HCT116 (cell line): ENCODE data around the gene C2orf81. TPM values are rescaled to one million over a fixed set of nuclear protein-coding genes. Genes with fewer than 3 reads are reported as not detected.

Experiments
- ATAC-seq: fragments of 200-7000 bp; cut with Tn5 transposase; 2 replicates; pipeline ENCODE4 v1.9.1; 2020; ENCODE audit warnings: mild to moderate bottlenecking, moderate library complexity
- BruUV-seq: library from RNA; stranded (reverse); fragments of 400-500 nt; replicated peaks from 2 replicates; lab custom pipeline; 2021; lab: Mats Ljungman, UMichigan
- CTCF ChIA-PET: fragments of 300-600 bp; sonication (Branson Sonifier 250); formaldehyde crosslinking; loops from one replicate; lab custom pipeline; 2021; ENCODE audit warnings: antibody characterized with exemption; lab: Charles Lee
- POLR2A ChIA-PET: fragments of 300-600, 350-600 bp; sonication (Branson Sonifier 250); formaldehyde crosslinking; loops from one replicate; lab custom pipeline; 2021; ENCODE audit warnings: antibody characterized with exemption; lab: Charles Lee
- RAD21 ChIA-PET, 2 experiments: fragments of 300-600 bp; sonication (Branson Sonifier 250); formaldehyde crosslinking; loops; one replicate each; lab custom pipeline; 2023; ENCODE audit warnings: low total read pairs in 2 of 2; ENCODE audit not compliant: uncharacterized antibody in 2 of 2, unreplicated experiment in 2 of 2, low non-redundant PET in 1 of 2; lab: Charles Lee
- DNase-seq: peaks from one replicate; pipeline ENCODE4 v3.0.0-alpha.2; 2010; ENCODE audit warnings: low read depth, low spot score
- H2AFZ ChIP-seq: fragments of 200-600 bp; shearing (Covaris generic), sonication (generic); 2 replicates; pipeline ENCODE4 v1.6.1; 2017; ENCODE audit warnings: low read depth, mixed run types, mixed read lengths, antibody characterized with exemption, low read length; ENCODE audit not compliant: poor library complexity, severe bottlenecking
- H3K27ac ChIP-seq: 2 replicates; pipeline ENCODE4 v1.5.1; 2012; ENCODE audit warnings: low read depth, low read length
- H3K27me3 ChIP-seq: fragments of 200-600 bp; sonication (generic); 2 replicates; pipeline ENCODE4 v1.6.1; 2016; ENCODE audit warnings: mixed run types, low read length, mixed read lengths; ENCODE audit not compliant: insufficient read depth
- H3K36me3 ChIP-seq, 2 experiments: fragments of 200-500 bp in 1 of 2; fragments of 200-600 bp in 1 of 2; sonication (Bioruptor generic) in 1 of 2; sonication (generic) in 1 of 2; 2 replicates each; pipeline versions ENCODE4 v1.5.1 to v1.6.1; 2014 to 2016; ENCODE audit warnings: low read length in 2 of 2, inconsistent platforms in 1 of 2, mixed read lengths in 1 of 2, mixed run types in 1 of 2; ENCODE audit not compliant: insufficient read depth in 2 of 2, control insufficient read depth in 1 of 2
- H3K4me1 ChIP-seq, 2 experiments: fragments of 200-600 bp in 1 of 2; sonication (generic) in 1 of 2; 2 replicates each; pipeline versions ENCODE4 v1.5.1 to v1.6.1; 2012 to 2017; ENCODE audit warnings: low read length in 2 of 2, inconsistent platforms in 1 of 2, mild to moderate bottlenecking in 1 of 2, mixed read lengths in 1 of 2, mixed run types in 1 of 2, moderate library complexity in 1 of 2; ENCODE audit not compliant: insufficient read depth in 2 of 2, control insufficient read depth in 1 of 2
- H3K4me2 ChIP-seq: fragments of 200-600 bp; sonication (generic); 2 replicates; pipeline ENCODE4 v1.6.1; 2017; ENCODE audit warnings: mixed run types, low read length, mixed read lengths
- H3K4me3 ChIP-seq, 2 experiments: fragments of 200-600 bp in 1 of 2; sonication (generic) in 1 of 2; replicated peaks in 1 of 2; 2 replicates each; pipeline ENCODE4 v1.5.1; 2011 to 2016; ENCODE audit warnings: low read length in 2 of 2, control low read depth in 1 of 2, low read depth in 1 of 2, mild to moderate bottlenecking in 1 of 2, mixed read lengths in 1 of 2, mixed run types in 1 of 2
- H3K79me2 ChIP-seq: fragments of 200-600 bp; sonication (generic); 2 replicates; pipeline ENCODE4 v1.6.1; 2017; ENCODE audit warnings: mild to moderate bottlenecking, mixed run types, low read length, moderate library complexity, mixed read lengths; ENCODE audit not compliant: insufficient read depth
- H3K9ac ChIP-seq: fragments of 200-600 bp; sonication (generic); 2 replicates; pipeline ENCODE4 v1.6.1; 2016; ENCODE audit warnings: low read length, mixed read lengths
- H3K9me2 ChIP-seq: fragments of 200-600 bp; sonication (generic), shearing (Covaris generic); 2 replicates; pipeline ENCODE4 v1.6.1; 2017; ENCODE audit warnings: mixed run types, mild to moderate bottlenecking, moderate library complexity; ENCODE audit not compliant: insufficient read depth
- H3K9me3 ChIP-seq, 2 experiments: fragments of 200-500 bp in 1 of 2; fragments of 200-600 bp in 1 of 2; sonication (Bioruptor generic) in 1 of 2; sonication (generic) in 1 of 2; 2 replicates each; pipeline ENCODE4 v1.6.1; 2014 to 2017; ENCODE audit warnings: low read length in 2 of 2, mixed read lengths in 2 of 2, inconsistent platforms in 1 of 2, low read depth in 1 of 2, mild to moderate bottlenecking in 1 of 2, mixed run types in 1 of 2, moderate library complexity in 1 of 2; ENCODE audit not compliant: control insufficient read depth in 1 of 2, insufficient read depth in 1 of 2
- H4K20me1 ChIP-seq: fragments of 200-600 bp; sonication (generic), shearing (Covaris generic); 2 replicates; pipeline ENCODE4 v1.6.1; 2017; ENCODE audit warnings: mixed run types, mild to moderate bottlenecking, moderate library complexity; ENCODE audit not compliant: insufficient read depth
- CBX3 ChIP-seq: IDR thresholded peaks from 2 replicates; pipeline ENCODE4 v1.6.1; 2012; ENCODE audit warnings: low read depth
- EGR1 ChIP-seq: IDR thresholded peaks from 2 replicates; pipeline ENCODE4 v1.6.1; 2012; ENCODE audit warnings: low read depth
- EZH2 ChIP-seq: fragments of 200-600 bp; sonication (generic); IDR thresholded peaks from 2 replicates; pipeline ENCODE4 v1.6.1; 2017; ENCODE audit warnings: antibody characterized with exemption, mixed run types
- JUND ChIP-seq: IDR thresholded peaks from 2 replicates; pipeline ENCODE4 v1.6.1; 2012
- REST ChIP-seq: IDR thresholded peaks from 2 replicates; pipeline ENCODE4 v1.6.1; 2012; ENCODE audit warnings: low read depth
- SP1 ChIP-seq: IDR thresholded peaks from 2 replicates; pipeline ENCODE4 v1.6.1; 2012; ENCODE audit warnings: low read depth
- SRF ChIP-seq: IDR thresholded peaks from 2 replicates; pipeline ENCODE4 v1.6.1; 2012; ENCODE audit warnings: low read depth
- YY1 ChIP-seq: IDR thresholded peaks from 2 replicates; pipeline ENCODE4 v1.6.1; 2011; ENCODE audit warnings: low read length, low read depth, moderate library complexity, mild to moderate bottlenecking; ENCODE audit not compliant: insufficient replicate concordance; ENCODE audit errors: extremely low read depth
- intact Hi-C: fragments of 100-400 bp; cut with micrococcal nuclease; formaldehyde crosslinking; loops from 2 replicates; pipeline ENCODE4 v1.10.0; 2022
- total RNA-seq: library from RNA; stranded (reverse); gene quantifications from one replicate; pipeline ENCODE4 v1.2.1, GENCODE V29; 2021; ENCODE audit not compliant: unreplicated experiment
- TF ChIP-seq, protein P1 (sequence below): IDR thresholded peaks from 2 replicates; pipeline ENCODE4 v1.6.1; 2011; ENCODE audit warnings: mild to moderate bottlenecking, low read length, moderate library complexity; ENCODE audit not compliant: insufficient replicate concordance; ENCODE audit errors: extremely low read depth
- TF ChIP-seq, protein P2 (sequence below): IDR thresholded peaks from 2 replicates; pipeline ENCODE4 v1.6.1; 2012
- TF ChIP-seq, protein P3 (sequence below): IDR thresholded peaks from 2 replicates; pipeline ENCODE4 v1.6.1; 2012

C2orf81 gene
- total RNA-seq, 1 experiment from 2014 or later, result 6.5 TPM

DNA sequence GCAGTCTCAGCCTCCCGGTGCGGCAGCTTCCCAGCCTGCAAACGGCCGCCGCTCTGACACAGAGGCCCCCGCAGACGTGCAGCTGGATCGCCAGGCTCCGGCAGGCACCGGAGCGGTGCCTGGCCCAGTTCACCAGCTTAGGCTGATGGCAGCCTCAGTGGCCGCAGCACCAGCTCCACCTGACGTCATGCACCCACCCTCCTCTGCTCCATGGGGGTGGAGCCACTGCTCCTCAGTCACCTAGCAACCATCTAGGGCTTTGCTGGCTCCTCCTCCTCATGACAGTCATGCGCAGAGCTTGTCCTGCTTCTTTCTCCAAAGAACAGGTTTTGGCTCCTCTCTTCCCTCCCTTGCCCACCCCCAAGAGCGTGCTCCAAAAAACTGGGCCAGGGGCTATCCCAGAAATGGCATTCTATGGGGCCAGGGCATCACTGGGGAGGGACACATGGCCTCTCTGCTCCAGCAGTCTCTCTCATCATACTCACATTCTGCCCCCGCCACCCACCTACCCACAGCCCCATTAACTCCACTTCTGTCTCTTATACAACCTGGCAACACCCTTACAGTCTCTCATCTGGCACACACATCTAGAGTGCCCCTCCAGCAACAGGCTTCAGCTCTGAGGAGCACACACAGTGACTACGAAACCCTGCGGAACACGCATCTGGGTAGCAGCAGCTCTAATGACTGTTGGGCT, 46.8 kb downstream of the C2orf81 start (continued):
- TF ChIP-seq, protein P1, sequence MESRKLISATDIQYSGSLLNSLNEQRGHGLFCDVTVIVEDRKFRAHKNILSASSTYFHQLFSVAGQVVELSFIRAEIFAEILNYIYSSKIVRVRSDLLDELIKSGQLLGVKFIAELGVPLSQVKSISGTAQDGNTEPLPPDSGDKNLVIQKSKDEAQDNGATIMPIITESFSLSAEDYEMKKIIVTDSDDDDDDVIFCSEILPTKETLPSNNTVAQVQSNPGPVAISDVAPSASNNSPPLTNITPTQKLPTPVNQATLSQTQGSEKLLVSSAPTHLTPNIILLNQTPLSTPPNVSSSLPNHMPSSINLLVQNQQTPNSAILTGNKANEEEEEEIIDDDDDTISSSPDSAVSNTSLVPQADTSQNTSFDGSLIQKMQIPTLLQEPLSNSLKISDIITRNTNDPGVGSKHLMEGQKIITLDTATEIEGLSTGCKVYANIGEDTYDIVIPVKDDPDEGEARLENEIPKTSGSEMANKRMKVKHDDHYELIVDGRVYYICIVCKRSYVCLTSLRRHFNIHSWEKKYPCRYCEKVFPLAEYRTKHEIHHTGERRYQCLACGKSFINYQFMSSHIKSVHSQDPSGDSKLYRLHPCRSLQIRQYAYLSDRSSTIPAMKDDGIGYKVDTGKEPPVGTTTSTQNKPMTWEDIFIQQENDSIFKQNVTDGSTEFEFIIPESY, result no peak
- TF ChIP-seq, protein P2, sequence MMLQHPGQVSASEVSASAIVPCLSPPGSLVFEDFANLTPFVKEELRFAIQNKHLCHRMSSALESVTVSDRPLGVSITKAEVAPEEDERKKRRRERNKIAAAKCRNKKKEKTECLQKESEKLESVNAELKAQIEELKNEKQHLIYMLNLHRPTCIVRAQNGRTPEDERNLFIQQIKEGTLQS, result no peak
- no peak for TF ChIP-seq SP1

DNA sequence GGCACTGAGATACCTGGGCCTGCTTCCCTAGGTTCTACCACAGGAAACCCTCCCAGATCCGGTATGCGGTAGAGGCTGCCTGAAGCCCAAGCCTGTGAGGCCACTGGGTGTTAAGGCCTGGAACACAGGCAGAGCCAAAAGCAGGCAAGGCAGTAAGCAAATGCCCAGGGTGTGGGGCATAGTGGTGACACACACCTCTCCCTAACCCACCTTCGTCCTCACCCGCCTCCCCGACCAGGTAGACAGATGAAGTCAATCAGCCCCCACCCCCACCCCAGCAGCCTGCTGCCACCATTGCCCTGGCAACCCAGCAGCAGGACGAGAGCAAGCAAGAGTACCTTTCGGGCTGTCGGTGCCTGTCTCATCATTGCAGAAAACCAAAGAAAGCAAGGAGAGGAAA, 47.4 kb downstream of the C2orf81 start:
- Histone ChIP-seq H3K79me2 (no peaks in the 10 kb centered on the region), H3K27ac (no peak overlapping the region), H4K20me1 (no peaks in the 10 kb centered on the region), H3K4me1 (no peaks in the 10 kb centered on the region), H3K4me3 (no peak overlapping the region), H3K9ac (no peak overlapping the region), H3K9me2 (no peaks in the 10 kb centered on the region), H3K27me3 (no peaks in the 10 kb centered on the region), H3K9me3 (no peaks in the 10 kb centered on the region), H2AFZ (no peak overlapping the region), H3K4me2 (no peak overlapping the region), H3K36me3 (peaks cover 3 to 27% of the 10 kb centered on the region in 2 experiments; a peak in 2 of 4 replicates)
- RAD21 ChIA-PET, result no interaction called here
- POLR2A ChIA-PET, result no interaction called here
- no TSS peak for BruUV-seq
- TF ChIP-seq JUND (no peak), SRF (no peak), REST (no peak), EZH2 (no peak), YY1 (no peak), CBX3 (no peak), SP1 (no peak), EGR1 (no peak)
- TF ChIP-seq, protein P2, result no peak
- TF ChIP-seq, protein P3, sequence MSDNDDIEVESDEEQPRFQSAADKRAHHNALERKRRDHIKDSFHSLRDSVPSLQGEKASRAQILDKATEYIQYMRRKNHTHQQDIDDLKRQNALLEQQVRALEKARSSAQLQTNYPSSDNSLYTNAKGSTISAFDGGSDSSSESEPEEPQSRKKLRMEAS, result no peak
- CTCF ChIA-PET, result no interaction called here
- DNase-seq, result no peak
- intact Hi-C loops, result no loop called here
- ATAC-seq, result no peak
